ENCODE results near the gene PROM1. TPM values are rescaled to one million over a fixed set of nuclear protein-coding genes. Genes with fewer than 3 reads are reported as not detected.

Gene PROM1
- total RNA-seq, 2 donors from 2014 or later, result 23.7 to 24.6 TPM

DNA sequence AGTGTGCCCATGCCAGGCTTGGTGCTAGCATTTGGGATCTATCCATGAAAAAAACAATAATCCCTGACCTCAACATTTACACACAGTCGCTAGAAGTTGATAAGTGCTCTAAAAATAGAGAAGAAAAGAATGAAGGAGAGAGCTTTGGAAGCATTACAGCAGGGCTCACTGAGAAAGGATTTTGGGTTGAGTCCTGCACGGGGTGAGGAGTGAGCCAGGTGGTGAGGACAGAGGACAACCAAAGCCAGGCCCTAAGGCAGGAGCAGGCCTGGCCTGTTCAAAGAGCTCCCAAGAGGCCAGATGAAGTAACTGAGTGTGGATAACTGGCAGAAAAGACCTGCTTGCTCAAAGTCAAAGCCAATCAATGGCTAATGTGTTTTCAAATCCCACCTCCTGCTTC, 20.7 kb upstream of the PROM1 start:
- H3K4me1 ChIP-seq, result peaks cover 6% of the 10 kb centered on the region
- TF ChIP-seq POLR2A (IDR thresholded peaks at IDR 0.05), result no peak
- TF ChIP-seq, protein P1, sequence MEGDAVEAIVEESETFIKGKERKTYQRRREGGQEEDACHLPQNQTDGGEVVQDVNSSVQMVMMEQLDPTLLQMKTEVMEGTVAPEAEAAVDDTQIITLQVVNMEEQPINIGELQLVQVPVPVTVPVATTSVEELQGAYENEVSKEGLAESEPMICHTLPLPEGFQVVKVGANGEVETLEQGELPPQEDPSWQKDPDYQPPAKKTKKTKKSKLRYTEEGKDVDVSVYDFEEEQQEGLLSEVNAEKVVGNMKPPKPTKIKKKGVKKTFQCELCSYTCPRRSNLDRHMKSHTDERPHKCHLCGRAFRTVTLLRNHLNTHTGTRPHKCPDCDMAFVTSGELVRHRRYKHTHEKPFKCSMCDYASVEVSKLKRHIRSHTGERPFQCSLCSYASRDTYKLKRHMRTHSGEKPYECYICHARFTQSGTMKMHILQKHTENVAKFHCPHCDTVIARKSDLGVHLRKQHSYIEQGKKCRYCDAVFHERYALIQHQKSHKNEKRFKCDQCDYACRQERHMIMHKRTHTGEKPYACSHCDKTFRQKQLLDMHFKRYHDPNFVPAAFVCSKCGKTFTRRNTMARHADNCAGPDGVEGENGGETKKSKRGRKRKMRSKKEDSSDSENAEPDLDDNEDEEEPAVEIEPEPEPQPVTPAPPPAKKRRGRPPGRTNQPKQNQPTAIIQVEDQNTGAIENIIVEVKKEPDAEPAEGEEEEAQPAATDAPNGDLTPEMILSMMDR (IDR thresholded peaks at IDR 0.05), result no peak
- no peaks in the 10 kb centered on the region for H3K9me3 ChIP-seq
- no peak for DNase-seq
- H3K27ac ChIP-seq, result no peak overlapping the region
- no peak for ATAC-seq
- no peaks in the 10 kb centered on the region for H3K27me3 ChIP-seq
- no peak overlapping the region for H3K4me3 ChIP-seq
- H3K36me3 ChIP-seq (replicated peaks in 1 of 2; ENCODE audit: insufficient read depth in 1 of 2, low read depth in 2 of 2), result no peaks in the 10 kb centered on the region
- WGBS, 2 donors, result 24 to 48% methylated on average over 2 of the region's 2 CpGs
- intact Hi-C loops (cut with DNase I), result no loop called here

DNA sequence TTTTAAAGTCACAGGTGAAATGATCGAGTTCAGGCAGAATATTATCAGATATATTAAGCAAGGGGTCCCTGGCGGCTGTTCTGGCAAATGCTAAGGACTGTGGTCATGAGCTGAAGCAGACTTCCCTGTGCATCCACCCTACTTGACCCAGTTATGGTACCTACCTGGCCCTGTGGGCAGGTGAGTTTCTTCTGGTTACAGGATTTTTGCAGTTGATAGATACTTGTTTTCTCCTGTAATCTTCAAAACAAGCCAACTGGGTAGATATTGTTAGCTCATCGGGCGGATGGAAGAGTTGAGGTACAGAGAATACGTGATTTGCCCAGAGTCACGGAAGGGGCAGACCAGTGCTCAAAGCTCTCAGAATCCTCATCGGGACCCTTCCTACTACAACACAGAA, 18.5 kb upstream of the PROM1 start:
- WGBS, 2 donors, result 79 to 86% methylated on average over 7 of the region's 7 CpGs
- ATAC-seq, result no peak
- no peaks in the 10 kb centered on the region for H3K27me3 ChIP-seq

DNA sequence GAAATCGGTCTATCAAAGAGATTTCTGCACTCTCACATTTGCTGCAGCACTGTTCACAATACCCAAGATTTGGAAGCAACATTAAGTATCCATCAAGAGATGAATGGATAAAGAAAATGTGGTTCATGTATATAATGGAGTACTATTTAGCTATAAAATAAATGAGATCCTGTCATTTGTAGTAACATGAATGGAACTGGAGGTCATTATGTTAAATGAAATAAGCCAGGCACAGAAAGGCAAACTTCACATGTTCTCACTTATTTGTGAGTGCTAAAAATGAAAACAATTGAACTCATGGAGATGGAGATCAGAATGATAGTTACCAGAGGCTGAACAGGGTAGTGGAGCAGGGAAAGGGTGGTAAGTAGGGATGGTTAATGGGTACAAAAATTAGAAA, 17.0 kb upstream of the PROM1 start:
- Histone ChIP-seq H3K4me3 (no peak overlapping the region), H3K4me1 (peaks cover 6% of the 10 kb centered on the region), H3K27me3 (no peaks in the 10 kb centered on the region), H3K36me3 (replicated peaks in 1 of 2; ENCODE audit: insufficient read depth in 1 of 2, low read depth in 2 of 2) (no peaks in the 10 kb centered on the region), H3K27ac (no peak overlapping the region), H3K9me3 (no peaks in the 10 kb centered on the region)
- no peak for DNase-seq
- WGBS, 2 donors, result 63 to 80% methylated on average over 1 of the region's 1 CpG
- intact Hi-C loops (cut with DNase I), result no loop called here
- no peak for ATAC-seq
- TF ChIP-seq, protein P1 (IDR thresholded peaks at IDR 0.05), result no peak
- TF ChIP-seq POLR2A (IDR thresholded peaks at IDR 0.05), result no peak

More for the DNA sequence above, 18.5 kb upstream of the PROM1 start:
- intact Hi-C loops (cut with DNase I), result no loop called here
- DNase-seq, result no peak
- Histone ChIP-seq H3K4me1 (peaks cover 6% of the 10 kb centered on the region), H3K9me3 (no peaks in the 10 kb centered on the region), H3K4me3 (no peak overlapping the region), H3K27ac (no peak overlapping the region), H3K36me3 (replicated peaks in 1 of 2; ENCODE audit: insufficient read depth in 1 of 2, low read depth in 2 of 2) (no peaks in the 10 kb centered on the region)
- TF ChIP-seq, protein P1 (IDR thresholded peaks at IDR 0.05), result no peak
- TF ChIP-seq POLR2A (IDR thresholded peaks at IDR 0.05), result no peak

DNA sequence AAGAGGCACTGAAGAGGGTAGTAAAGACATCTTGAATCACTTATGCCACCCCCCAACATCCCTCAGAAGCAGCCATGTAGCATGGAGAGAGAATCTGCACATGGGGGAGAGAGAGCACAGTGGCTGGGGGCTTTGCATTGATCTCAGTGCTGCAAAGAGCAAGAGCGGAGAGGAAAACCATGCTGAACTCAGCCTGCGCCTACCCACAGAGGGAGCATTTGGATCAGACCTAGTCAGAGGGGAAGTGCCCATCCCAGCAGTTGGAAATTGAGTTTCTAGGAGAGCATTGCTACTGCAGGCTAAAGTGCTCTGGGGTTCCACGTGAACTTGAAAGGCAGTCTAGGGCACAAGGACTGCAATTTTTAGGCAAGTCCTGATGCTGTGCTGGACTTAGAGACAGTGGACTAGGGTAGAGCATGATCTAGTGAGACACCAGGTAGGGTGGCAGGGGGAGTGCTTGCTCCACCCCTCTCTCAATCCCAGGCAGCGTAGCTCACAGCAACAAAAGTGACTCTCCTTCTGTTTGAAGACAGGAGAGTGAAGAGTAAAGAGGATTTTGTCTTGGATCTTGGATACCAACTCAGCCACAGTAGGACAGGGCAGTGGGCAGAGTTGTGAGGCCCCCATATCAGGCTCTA, 9.0 kb upstream of the PROM1 start:
- DNase-seq (no peak), ATAC-seq (no peak)
- Histone ChIP-seq H3K9me3 (no peaks in the 10 kb centered on the region), H3K4me3 (no peak overlapping the region), H3K27ac (no peak overlapping the region), H3K4me1 (no peaks in the 10 kb centered on the region), H3K36me3 (replicated peaks in 1 of 2; ENCODE audit: insufficient read depth in 1 of 2, low read depth in 2 of 2) (no peaks in the 10 kb centered on the region), H3K27me3 (no peaks in the 10 kb centered on the region)
- intact Hi-C loops (cut with DNase I), result no loop called here
- TF ChIP-seq, protein P1 (IDR thresholded peaks at IDR 0.05), result no peak
- no peak for TF ChIP-seq POLR2A (IDR thresholded peaks at IDR 0.05)
- 77 to 87% methylated on average over 4 of the region's 4 CpGs for WGBS, 2 donors

DNA sequence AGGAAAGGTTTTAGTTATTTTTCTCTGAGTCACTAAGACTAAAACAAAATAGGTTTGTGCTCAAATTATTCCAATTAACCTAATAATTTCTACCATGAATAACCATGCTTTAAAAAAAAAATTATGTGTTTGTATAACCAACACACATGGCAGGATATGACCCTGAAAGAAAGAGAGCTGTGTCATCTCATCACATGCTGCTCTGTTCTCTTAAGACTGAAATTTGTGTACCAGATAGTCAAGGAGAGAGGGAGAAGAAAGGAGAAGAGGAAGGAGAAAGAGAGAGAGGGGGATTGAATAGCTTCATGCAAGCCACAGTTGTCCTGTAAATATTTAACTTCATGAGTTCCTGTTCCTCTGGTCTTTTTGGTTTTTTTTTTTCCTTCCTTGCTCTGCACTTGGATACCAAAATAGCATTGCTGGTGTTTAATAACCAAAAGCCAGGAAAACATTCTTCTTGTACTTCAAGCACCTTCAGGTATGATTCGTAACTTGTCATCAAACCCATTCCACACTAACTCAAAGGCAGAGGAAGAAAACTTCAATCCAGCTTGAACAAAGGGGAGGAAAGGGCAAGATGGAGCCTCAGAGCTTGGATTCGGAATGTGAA, 6.4 kb upstream of the PROM1 start:
- peak overlapping the region in 2 of 4 donors; percentile 23 to 53 for H3K27ac ChIP-seq
- no peak overlapping the region for H3K4me3 ChIP-seq
- no peaks in the 10 kb centered on the region for H3K27me3 ChIP-seq
- intact Hi-C loops (cut with DNase I), result no loop called here
- TF ChIP-seq, protein P1 (IDR thresholded peaks at IDR 0.05), result no peak
- H3K9me3 ChIP-seq, result no peaks in the 10 kb centered on the region
- DNase-seq, result no peak
- H3K36me3 ChIP-seq (replicated peaks in 1 of 2; ENCODE audit: insufficient read depth in 1 of 2, low read depth in 2 of 2), result no peaks in the 10 kb centered on the region
- WGBS, 2 donors, result 58 to 72% methylated on average over 2 of the region's 2 CpGs
- peak; percentile 33 for ATAC-seq
- H3K4me1 ChIP-seq, result no peaks in the 10 kb centered on the region

Measured in body of pancreas (tissue), 4 donors.